Measurements from ENCODE around the gene ITM2B.

- no peak for TF ChIP-seq CTCF (IDR thresholded peaks at IDR 0.05; ENCODE audit: low read depth, low read length, missing input control)
- no peak for TF ChIP-seq HNF4G (IDR thresholded peaks at IDR 0.05)
- no peak for TF ChIP-seq MAX (IDR thresholded peaks at IDR 0.05)
- TF ChIP-seq RAD21 (IDR thresholded peaks at IDR 0.05), result no peak
- TF ChIP-seq FOXA1 (IDR thresholded peaks at IDR 0.05), result no peak
- TF ChIP-seq TAF1 (conservative IDR thresholded peaks at IDR 0.05), result no peak
- TF ChIP-seq REST (IDR thresholded peaks at IDR 0.05), result no peak
- TF ChIP-seq GABPA (IDR thresholded peaks at IDR 0.05 in 1 of 2, conservative IDR thresholded peaks at IDR 0.05 in 1 of 2), result no peak
- TF ChIP-seq ZBTB33 (IDR thresholded peaks at IDR 0.05), result no peak
- TF ChIP-seq ATF3 (IDR thresholded peaks at IDR 0.05), result no peak
- no peak for TF ChIP-seq YY1 (IDR thresholded peaks at IDR 0.05)
- TF ChIP-seq JUND (IDR thresholded peaks at IDR 0.05), result no peak
- TF ChIP-seq SP1 (IDR thresholded peaks at IDR 0.05), result no peak
- no peak for TF ChIP-seq EGR1 (IDR thresholded peaks at IDR 0.05; ENCODE audit: low read depth in 2 of 2)
Observed at GRCh38 chr13:48189171-48189570, 43.8 kb upstream of the ITM2B start.
